GM23338 (cell line): ENCODE data around the gene THADA.

Experiments used
- EZH2 ChIP-seq: fragments of 200-600 bp; sonication (generic); IDR thresholded peaks from one replicate; pipeline ENCODE4 v1.8.0; 2017; ENCODE audit warnings: antibody characterized with exemption, mild to moderate bottlenecking, low read depth; ENCODE audit not compliant: unreplicated experiment
- EZH2phosphoT487 ChIP-seq: fragments of 200-600 bp; sonication (generic); IDR thresholded peaks from one replicate; pipeline ENCODE4 v1.8.1; 2018; ENCODE audit warnings: antibody characterized with exemption; ENCODE audit not compliant: unreplicated experiment
- JUNB ChIP-seq: IDR thresholded peaks from one replicate; pipeline ENCODE4 v1.6.1; 2016; ENCODE audit warnings: antibody characterized with exemption; ENCODE audit not compliant: unreplicated experiment
- POLR2AphosphoS5 ChIP-seq: IDR thresholded peaks from 2 replicates; pipeline ENCODE4 v1.6.1; 2016; ENCODE audit warnings: antibody characterized with exemption, low read depth
- ZNF114 ChIP-seq: fragments of 250-450 bp; sonication (Bioruptor Pico); IDR thresholded peaks from 2 replicates; pipeline ENCODE4 v1.5.0; 2020; ENCODE audit warnings: mild to moderate bottlenecking, moderate library complexity
- ZNF331 ChIP-seq: fragments of 250-450 bp; sonication (Bioruptor Pico); IDR thresholded peaks from 2 replicates; pipeline ENCODE4 v1.5.0; 2020; ENCODE audit warnings: low read depth, mild to moderate bottlenecking, moderate library complexity
- TF ChIP-seq, protein P1 (sequence below), 2 experiments: fragments of 200-600 bp in 1 of 2; sonication (generic) in 1 of 2; conservative IDR thresholded peaks; 2 replicates each; pipeline versions ENCODE4 v1.5.1 to v1.6.1; 2016 to 2017; ENCODE audit warnings: antibody characterized with exemption in 2 of 2, low read depth in 2 of 2, mild to moderate bottlenecking in 2 of 2, moderate library complexity in 1 of 2
- TF ChIP-seq, protein P2 (sequence below): IDR thresholded peaks from 2 replicates; pipeline ENCODE4 v1.6.1; 2016; ENCODE audit warnings: antibody characterized with exemption
- TF ChIP-seq, protein P3 (sequence below): IDR thresholded peaks from one replicate; pipeline ENCODE4 v1.6.1; 2018; ENCODE audit warnings: antibody characterized with exemption; ENCODE audit not compliant: unreplicated experiment

DNA sequence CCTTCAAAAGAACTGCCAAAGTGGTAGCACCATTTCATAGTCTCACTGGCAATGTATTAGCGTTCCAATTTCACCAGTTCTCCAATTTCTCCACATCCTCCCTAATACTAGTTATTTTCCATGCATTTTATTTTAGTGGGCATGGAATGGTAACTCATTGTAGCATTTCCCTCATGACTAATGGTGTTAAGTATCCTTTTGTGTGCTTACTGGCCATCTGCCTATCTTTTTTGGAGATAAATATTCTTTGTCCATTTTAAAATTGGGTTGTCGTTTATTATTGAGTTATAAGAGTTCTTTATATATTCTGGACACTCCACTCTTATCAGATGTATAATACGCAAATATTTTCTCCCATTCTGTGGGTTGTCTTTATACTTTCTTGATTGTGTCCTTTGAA lies 107.1 kb downstream of the THADA start:
- TF ChIP-seq, protein P1, sequence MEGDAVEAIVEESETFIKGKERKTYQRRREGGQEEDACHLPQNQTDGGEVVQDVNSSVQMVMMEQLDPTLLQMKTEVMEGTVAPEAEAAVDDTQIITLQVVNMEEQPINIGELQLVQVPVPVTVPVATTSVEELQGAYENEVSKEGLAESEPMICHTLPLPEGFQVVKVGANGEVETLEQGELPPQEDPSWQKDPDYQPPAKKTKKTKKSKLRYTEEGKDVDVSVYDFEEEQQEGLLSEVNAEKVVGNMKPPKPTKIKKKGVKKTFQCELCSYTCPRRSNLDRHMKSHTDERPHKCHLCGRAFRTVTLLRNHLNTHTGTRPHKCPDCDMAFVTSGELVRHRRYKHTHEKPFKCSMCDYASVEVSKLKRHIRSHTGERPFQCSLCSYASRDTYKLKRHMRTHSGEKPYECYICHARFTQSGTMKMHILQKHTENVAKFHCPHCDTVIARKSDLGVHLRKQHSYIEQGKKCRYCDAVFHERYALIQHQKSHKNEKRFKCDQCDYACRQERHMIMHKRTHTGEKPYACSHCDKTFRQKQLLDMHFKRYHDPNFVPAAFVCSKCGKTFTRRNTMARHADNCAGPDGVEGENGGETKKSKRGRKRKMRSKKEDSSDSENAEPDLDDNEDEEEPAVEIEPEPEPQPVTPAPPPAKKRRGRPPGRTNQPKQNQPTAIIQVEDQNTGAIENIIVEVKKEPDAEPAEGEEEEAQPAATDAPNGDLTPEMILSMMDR (conservative IDR thresholded peaks at IDR 0.05; ENCODE audit: low read depth in 2 of 2), result no peak
- TF ChIP-seq EZH2phosphoT487 (no peak), EZH2 (no peak), JUNB (no peak), POLR2AphosphoS5 (no peak), ZNF331 (CRISPR knock-in tag) (no peak), ZNF114 (CRISPR knock-in tag) (no peak)
- TF ChIP-seq, protein P2, sequence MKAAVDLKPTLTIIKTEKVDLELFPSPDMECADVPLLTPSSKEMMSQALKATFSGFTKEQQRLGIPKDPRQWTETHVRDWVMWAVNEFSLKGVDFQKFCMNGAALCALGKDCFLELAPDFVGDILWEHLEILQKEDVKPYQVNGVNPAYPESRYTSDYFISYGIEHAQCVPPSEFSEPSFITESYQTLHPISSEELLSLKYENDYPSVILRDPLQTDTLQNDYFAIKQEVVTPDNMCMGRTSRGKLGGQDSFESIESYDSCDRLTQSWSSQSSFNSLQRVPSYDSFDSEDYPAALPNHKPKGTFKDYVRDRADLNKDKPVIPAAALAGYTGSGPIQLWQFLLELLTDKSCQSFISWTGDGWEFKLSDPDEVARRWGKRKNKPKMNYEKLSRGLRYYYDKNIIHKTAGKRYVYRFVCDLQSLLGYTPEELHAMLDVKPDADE, result no peak
- TF ChIP-seq, protein P3, sequence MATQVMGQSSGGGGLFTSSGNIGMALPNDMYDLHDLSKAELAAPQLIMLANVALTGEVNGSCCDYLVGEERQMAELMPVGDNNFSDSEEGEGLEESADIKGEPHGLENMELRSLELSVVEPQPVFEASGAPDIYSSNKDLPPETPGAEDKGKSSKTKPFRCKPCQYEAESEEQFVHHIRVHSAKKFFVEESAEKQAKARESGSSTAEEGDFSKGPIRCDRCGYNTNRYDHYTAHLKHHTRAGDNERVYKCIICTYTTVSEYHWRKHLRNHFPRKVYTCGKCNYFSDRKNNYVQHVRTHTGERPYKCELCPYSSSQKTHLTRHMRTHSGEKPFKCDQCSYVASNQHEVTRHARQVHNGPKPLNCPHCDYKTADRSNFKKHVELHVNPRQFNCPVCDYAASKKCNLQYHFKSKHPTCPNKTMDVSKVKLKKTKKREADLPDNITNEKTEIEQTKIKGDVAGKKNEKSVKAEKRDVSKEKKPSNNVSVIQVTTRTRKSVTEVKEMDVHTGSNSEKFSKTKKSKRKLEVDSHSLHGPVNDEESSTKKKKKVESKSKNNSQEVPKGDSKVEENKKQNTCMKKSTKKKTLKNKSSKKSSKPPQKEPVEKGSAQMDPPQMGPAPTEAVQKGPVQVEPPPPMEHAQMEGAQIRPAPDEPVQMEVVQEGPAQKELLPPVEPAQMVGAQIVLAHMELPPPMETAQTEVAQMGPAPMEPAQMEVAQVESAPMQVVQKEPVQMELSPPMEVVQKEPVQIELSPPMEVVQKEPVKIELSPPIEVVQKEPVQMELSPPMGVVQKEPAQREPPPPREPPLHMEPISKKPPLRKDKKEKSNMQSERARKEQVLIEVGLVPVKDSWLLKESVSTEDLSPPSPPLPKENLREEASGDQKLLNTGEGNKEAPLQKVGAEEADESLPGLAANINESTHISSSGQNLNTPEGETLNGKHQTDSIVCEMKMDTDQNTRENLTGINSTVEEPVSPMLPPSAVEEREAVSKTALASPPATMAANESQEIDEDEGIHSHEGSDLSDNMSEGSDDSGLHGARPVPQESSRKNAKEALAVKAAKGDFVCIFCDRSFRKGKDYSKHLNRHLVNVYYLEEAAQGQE, result no peak
